PC-9 (cell line): ENCODE measurements around the gene AIG1. TPM values are rescaled to one million over a fixed set of nuclear protein-coding genes. Genes with fewer than 3 reads are reported as not detected.

Source experiments
- BruUV-seq: library from RNA; stranded (reverse); fragments of 400-500 nt; replicated peaks from 2 replicates; lab custom pipeline; 2021; lab: Mats Ljungman, UMichigan
- CTCF ChIA-PET: fragments of 300-600 bp; sonication (Branson Sonifier 250); formaldehyde crosslinking; loops from one replicate; lab custom pipeline; 2022; ENCODE audit warnings: antibody characterized with exemption; lab: Charles Lee
- POLR2A ChIA-PET: fragments of 300-600 bp; sonication (Branson Sonifier 250); formaldehyde crosslinking; loops from one replicate; lab custom pipeline; 2022; ENCODE audit warnings: antibody characterized with exemption; ENCODE audit not compliant: unreplicated experiment; lab: Charles Lee
- DNase-seq, 2 experiments: peaks; one replicate each; pipeline versions ENCODE4 v3.0.0 to v3.0.0-alpha.2; 2015 to 2022; ENCODE audit warnings: mixed read lengths in 1 of 2
- H2AFZ ChIP-seq: fragments of 200-600 bp; sonication (generic); 2 replicates; pipeline ENCODE4 v1.8.1; 2017; ENCODE audit warnings: antibody characterized with exemption
- H3F3A ChIP-seq: fragments of 200-600 bp; sonication (generic); 2 replicates; pipeline ENCODE4 v1.8.1; 2017; ENCODE audit warnings: antibody characterized with exemption, mild to moderate bottlenecking, low read depth; ENCODE audit not compliant: insufficient read depth
- H3K27ac ChIP-seq: fragments of 200-600 bp; sonication (generic); 2 replicates; pipeline ENCODE4 v1.6.1; 2016; ENCODE audit warnings: mixed run types
- H3K27me3 ChIP-seq: fragments of 200-600 bp; sonication (generic); 2 replicates; pipeline ENCODE4 v1.6.1; 2016; ENCODE audit warnings: low read depth, mixed run types; ENCODE audit not compliant: insufficient read depth
- H3K36me3 ChIP-seq: fragments of 200-600 bp; sonication (generic); 2 replicates; pipeline ENCODE4 v1.6.1; 2016; ENCODE audit warnings: low read depth, mixed run types
- H3K4me1 ChIP-seq: fragments of 200-600 bp; sonication (generic); replicated peaks from 2 replicates; pipeline ENCODE4 v1.6.1; 2016; ENCODE audit warnings: mixed run types; ENCODE audit not compliant: insufficient read depth
- H3K4me2 ChIP-seq: fragments of 200-600 bp; sonication (generic); 2 replicates; pipeline ENCODE4 v1.6.1; 2017; ENCODE audit warnings: mixed run types
- H3K4me3 ChIP-seq: fragments of 200-600 bp; sonication (generic); 2 replicates; pipeline ENCODE4 v1.6.1; 2016; ENCODE audit warnings: mixed run types
- H3K79me2 ChIP-seq: fragments of 200-600 bp; sonication (generic); 2 replicates; pipeline ENCODE4 v1.6.1; 2017; ENCODE audit warnings: low read depth, mixed run types
- H3K9me2 ChIP-seq: fragments of 200-600 bp; sonication (generic); 2 replicates; pipeline ENCODE4 v1.8.1; 2017; ENCODE audit warnings: mild to moderate bottlenecking; ENCODE audit not compliant: insufficient read depth
- H3K9me3 ChIP-seq: fragments of 200-600 bp; sonication (generic); 2 replicates; pipeline ENCODE4 v1.8.1; 2016; ENCODE audit warnings: low read depth; ENCODE audit not compliant: insufficient read depth
- H4K20me1 ChIP-seq: fragments of 200-600 bp; sonication (generic); 2 replicates; pipeline ENCODE4 v1.8.1; 2017; ENCODE audit not compliant: insufficient read depth
- CTCF ChIP-seq: fragments of 200-600 bp; sonication (generic); conservative IDR thresholded peaks from 2 replicates; pipeline ENCODE4 v1.6.1; 2017; ENCODE audit warnings: mixed run types, antibody characterized with exemption, mild to moderate bottlenecking, moderate library complexity
- EZH2 ChIP-seq: fragments of 200-600 bp; sonication (generic); IDR thresholded peaks from 2 replicates; pipeline ENCODE4 v1.8.0; 2017; ENCODE audit warnings: antibody characterized with exemption, low read depth
- intact Hi-C: fragments of 100-400 bp; cut with micrococcal nuclease; formaldehyde crosslinking; loops from one replicate; pipeline ENCODE4 v1.10.0; 2022; ENCODE audit not compliant: unreplicated experiment
- total RNA-seq: library from RNA; stranded (reverse); gene quantifications from 2 replicates; pipeline ENCODE4 v1.2.3, GENCODE V29; 2021

The AIG1 gene
- total RNA-seq, 1 experiment from 2014 or later: 37.7 TPM

GRCh38 chr6:143068001-143068400 lies 7.3 kb downstream of the AIG1 start:
- H3K9me2 ChIP-seq: no peaks in the 10 kb centered on the region
- BruUV-seq: no TSS peak

GRCh38 chr6:143074101-143074500 lies 13.4 kb downstream of the AIG1 start:
- BruUV-seq: no TSS peak
- Histone ChIP-seq H3K9me2 (no peaks in the 10 kb centered on the region; the same call in 1 of the 2 replicates), H3K9me3 (no peaks in the 10 kb centered on the region), H4K20me1 (no peaks in the 10 kb centered on the region), H2AFZ (no peak overlapping the region), H3K27me3 (no peaks in the 10 kb centered on the region), H3K4me1 (peaks cover 8% of the 10 kb centered on the region; the same call in 1 of the 2 replicates), H3F3A (0 out of 2 replicates have a peak, but pooled peaks cover 4% of the 10 kb centered on the region), H3K79me2 (peaks cover 42% of the 10 kb centered on the region), H3K4me2 (no peak overlapping the region), H3K27ac (no peak overlapping the region), H3K36me3 (peaks cover 6% of the 10 kb centered on the region), H3K4me3 (no peak overlapping the region)
- no peak for TF ChIP-seq EZH2
- CTCF ChIA-PET: no interaction called here
- POLR2A ChIA-PET: interaction anchor here (0.6 kb wide), 1 partner anchor 1280 kb away, joined by 6 read pairs; no protein-coding TSS in a partner anchor
- no peak for DNase-seq
- intact Hi-C loops: no loop called here

More at GRCh38 chr6:143068001-143068400, 7.3 kb downstream of the AIG1 start:
- ChIA-PET POLR2A (no interaction called here), CTCF (no interaction called here)
- peaks cover 4% of the 10 kb centered on the region; the same call in 1 of the 2 replicates for H3K9me3 ChIP-seq
- peaks cover 28% of the 10 kb centered on the region for H3K4me1 ChIP-seq
- peaks cover 7% of the 10 kb centered on the region; the same call in 1 of the 2 replicates for H3F3A ChIP-seq
- H3K36me3 ChIP-seq: peaks cover 10% of the 10 kb centered on the region; the same call in 1 of the 2 replicates
- H3K79me2 ChIP-seq: peaks cover 49% of the 10 kb centered on the region
- no peaks in the 10 kb centered on the region for H3K27me3 ChIP-seq
- intact Hi-C loops: loop anchor here (10.0 kb wide), 1 partner anchor 267 kb away; no protein-coding TSS in a partner anchor
- no peak overlapping the region for H3K4me3 ChIP-seq
- no peak overlapping the region for H3K27ac ChIP-seq
- DNase-seq: no peak
- H3K4me2 ChIP-seq: no peak overlapping the region
- no peak for TF ChIP-seq EZH2
- no peak for TF ChIP-seq CTCF
- H4K20me1 ChIP-seq: no peaks in the 10 kb centered on the region
- no peak overlapping the region for H2AFZ ChIP-seq

- peaks cover 42% of the 10 kb centered on the region for H3K79me2 ChIP-seq
- CTCF ChIA-PET: no interaction called here
Measured at GRCh38 chr6:143074670-143075318, 14.1 kb downstream of the AIG1 start.

More at GRCh38 chr6:143074670-143075318, 14.1 kb downstream of the AIG1 start:
- TF ChIP-seq CTCF (no peak), EZH2 (no peak)
- Histone ChIP-seq H4K20me1 (no peaks in the 10 kb centered on the region), H3K9me2 (no peaks in the 10 kb centered on the region; the same call in 1 of the 2 replicates), H3K4me1 (peaks cover 8% of the 10 kb centered on the region; the same call in 1 of the 2 replicates), H3K27ac (no peak overlapping the region), H3K4me3 (no peak overlapping the region), H2AFZ (no peak overlapping the region), H3K9me3 (no peaks in the 10 kb centered on the region), H3K36me3 (peaks cover 6% of the 10 kb centered on the region), H3K27me3 (no peaks in the 10 kb centered on the region), H3K4me2 (no peak overlapping the region), H3F3A (0 out of 2 replicates have a peak, but pooled peaks cover 4% of the 10 kb centered on the region)
- POLR2A ChIA-PET: interaction anchor here (0.6 kb wide), 1 partner anchor 1279 kb away, joined by 6 read pairs; no protein-coding TSS in a partner anchor
- BruUV-seq: no TSS peak
- DNase-seq: no peak
- intact Hi-C loops: no loop called here
